Neutrophil (primary cell): ENCODE results near the gene FREM1.

Experiments used
- H3K27ac ChIP-seq: fragments of 200-600 bp; sonication (generic); 2 replicates; pipeline ENCODE4 v1.5.1; 2016; ENCODE audit warnings: mild to moderate bottlenecking, moderate library complexity
- H3K27me3 ChIP-seq: fragments of 200-600 bp; sonication (generic); 2 replicates; pipeline ENCODE4 v1.6.0; 2016; ENCODE audit warnings: mild to moderate bottlenecking
- H3K36me3 ChIP-seq: fragments of 200-600 bp; sonication (generic); 2 replicates; pipeline ENCODE4 v1.5.1; 2017
- H3K4me1 ChIP-seq, 2 experiments: fragments of 200-600 bp in 1 of 2; sonication (generic) in 1 of 2; 1 replicate in 1 of 2; 2 replicates in 1 of 2; pipeline versions ENCODE4 v1.5.1 to v1.6.1; 2013 to 2016; ENCODE audit warnings: low read depth in 1 of 2, low read length in 1 of 2, mild to moderate bottlenecking in 1 of 2, moderate library complexity in 1 of 2; ENCODE audit not compliant: control insufficient read depth in 1 of 2, insufficient read depth in 1 of 2
- H3K4me3 ChIP-seq, 2 experiments: fragments of 200-600 bp in 1 of 2; sonication (generic) in 1 of 2; 1 replicate in 1 of 2; 2 replicates in 1 of 2; pipeline ENCODE4 v1.5.1; 2013 to 2016; ENCODE audit warnings: low read depth in 1 of 2, low read length in 1 of 2, mild to moderate bottlenecking in 1 of 2, moderate library complexity in 1 of 2
- H3K9me3 ChIP-seq: fragments of 200-600 bp; sonication (generic); 2 replicates; pipeline ENCODE4 v1.5.1; 2016
- CTCF ChIP-seq: fragments of 200-600 bp; sonication (generic); IDR thresholded peaks from 2 replicates; pipeline ENCODE4 v1.5.1; 2016; ENCODE audit warnings: antibody characterized with exemption

The FREM1 gene

GRCh38 chr9:14909181-14909580 lies 1.0 kb downstream of the FREM1 start:
- Histone ChIP-seq H3K4me3 (no peak overlapping the region), H3K36me3 (no peaks in the 10 kb centered on the region), H3K4me1 (no peaks in the 10 kb centered on the region), H3K27me3 (peaks cover 22% of the 10 kb centered on the region), H3K27ac (no peak overlapping the region), H3K9me3 (no peaks in the 10 kb centered on the region)
- TF ChIP-seq CTCF: no peak

- no peaks in the 10 kb centered on the region for H3K4me1 ChIP-seq
- TF ChIP-seq CTCF: no peak
- peaks cover 22% of the 10 kb centered on the region for H3K27me3 ChIP-seq
- no peaks in the 10 kb centered on the region for H3K36me3 ChIP-seq
- no peaks in the 10 kb centered on the region for H3K9me3 ChIP-seq
- no peak overlapping the region for H3K27ac ChIP-seq
- no peak overlapping the region for H3K4me3 ChIP-seq
Observed at GRCh38 chr9:14908295-14909180, 1.7 kb downstream of the FREM1 start.

- no peaks in the 10 kb centered on the region for H3K9me3 ChIP-seq
- no peak for TF ChIP-seq CTCF
- H3K27ac ChIP-seq: no peak overlapping the region
- no peaks in the 10 kb centered on the region for H3K4me1 ChIP-seq
- peaks cover 22% of the 10 kb centered on the region for H3K27me3 ChIP-seq
- no peaks in the 10 kb centered on the region for H3K36me3 ChIP-seq
- no peak overlapping the region for H3K4me3 ChIP-seq
Observed at GRCh38 chr9:14907696-14908095, 2.5 kb downstream of the FREM1 start.

- H3K36me3 ChIP-seq: no peaks in the 10 kb centered on the region
- H3K27ac ChIP-seq: no peak overlapping the region
- H3K4me3 ChIP-seq: no peak overlapping the region
- H3K27me3 ChIP-seq: peaks cover 22% of the 10 kb centered on the region
- H3K9me3 ChIP-seq: no peaks in the 10 kb centered on the region
- TF ChIP-seq CTCF: no peak
- no peaks in the 10 kb centered on the region for H3K4me1 ChIP-seq
Observed at GRCh38 chr9:14907360-14907685, 2.9 kb downstream of the FREM1 start.

GRCh38 chr9:14906644-14907359 lies 3.4 kb downstream of the FREM1 start:
- H3K36me3 ChIP-seq: no peaks in the 10 kb centered on the region
- H3K27ac ChIP-seq: no peak overlapping the region
- H3K9me3 ChIP-seq: no peaks in the 10 kb centered on the region
- H3K4me3 ChIP-seq: no peak overlapping the region
- H3K27me3 ChIP-seq: peaks cover 22% of the 10 kb centered on the region
- H3K4me1 ChIP-seq: no peaks in the 10 kb centered on the region
- TF ChIP-seq CTCF: no peak
